Subcutaneous adipose tissue (tissue), 4 donors: Measurements from ENCODE around the gene MIGA2. TPM values are rescaled to one million over a fixed set of nuclear protein-coding genes. Genes with fewer than 3 reads are reported as not detected.

Source experiments
- CTCF ChIP-seq: fragments of 450-650 bp; IDR thresholded peaks from one replicate; pipeline ENCODE4 v1.5.1; 2016; ENCODE audit warnings: low read depth, mild to moderate bottlenecking, control low read depth, antibody characterized with exemption, moderate library complexity
- total RNA-seq, 4 donors: library from RNA; depleted of rRNA; stranded (reverse); fragments of >200 nt; gene quantifications; one replicate each; pipeline ENCODE4 v1.1.0, GENCODE V29; 2016

Gene MIGA2
- total RNA-seq, 4 donors from 2014 or later = 8.8 to 50.5 (median 12.4) TPM

- TF ChIP-seq CTCF = no peak
These were observed 23.7 kb downstream of the MIGA2 start for GRCh38 chr9:129059796-129060785.

- TF ChIP-seq CTCF = no peak
These were observed 24.6 kb downstream of the MIGA2 start for GRCh38 chr9:129060991-129061390.

GRCh38 chr9:129063061-129063460 is 26.6 kb downstream of the MIGA2 start:
- TF ChIP-seq CTCF = no peak

- TF ChIP-seq CTCF = no peak
These were observed 28.1 kb downstream of the MIGA2 start for GRCh38 chr9:129064499-129064908.

- TF ChIP-seq CTCF = no peak
These were observed 31.7 kb downstream of the MIGA2 start for GRCh38 chr9:129068110-129068509.

GRCh38 chr9:129068990-129069861 is 32.8 kb downstream of the MIGA2 start:
- TF ChIP-seq CTCF = no peak
